CD14-positive monocyte (primary cell): ENCODE results near the gene OR2AT4. TPM values are rescaled to one million over a fixed set of nuclear protein-coding genes. Genes with fewer than 3 reads are reported as not detected.

Experiments used
- DNase-seq, 3 donors: peaks; one replicate each; pipeline ENCODE4 v3.0.0-alpha.2; 2011 to 2022
- H2AFZ ChIP-seq: 2 replicates; pipeline ENCODE4 v1.6.0; 2012; ENCODE audit warnings: mild to moderate bottlenecking, low read depth, low read length, inconsistent platforms; ENCODE audit not compliant: insufficient read depth, poor library complexity, severe bottlenecking
- H3K27ac ChIP-seq, 2 donors: 1 replicate in 1 of 2; 2 replicates in 1 of 2; pipeline ENCODE4 v1.5.1; 2012 to 2013; ENCODE audit warnings: low read length in 2 of 2, control low read depth in 1 of 2, inconsistent platforms in 1 of 2, low read depth in 1 of 2, mild to moderate bottlenecking in 1 of 2
- H3K27me3 ChIP-seq, 2 donors: one replicate each; pipeline versions ENCODE4 v1.6.0 to v1.6.1; 2011 to 2013; ENCODE audit warnings: low read length in 2 of 2; ENCODE audit not compliant: control insufficient read depth in 2 of 2, insufficient read depth in 2 of 2
- H3K36me3 ChIP-seq, 2 donors: replicated peaks in 1 of 2; 1 replicate in 1 of 2; 2 replicates in 1 of 2; pipeline versions ENCODE4 v1.5.1 to v1.6.1; 2012 to 2013; ENCODE audit warnings: low read length in 2 of 2, control low read depth in 1 of 2, inconsistent platforms in 1 of 2, mild to moderate bottlenecking in 1 of 2; ENCODE audit not compliant: insufficient read depth in 2 of 2, control insufficient read depth in 1 of 2
- H3K4me1 ChIP-seq, 2 donors: 1 replicate in 1 of 2; 2 replicates in 1 of 2; pipeline versions ENCODE4 v1.5.1 to v1.6.1; 2012 to 2013; ENCODE audit warnings: low read length in 2 of 2, control low read depth in 1 of 2, inconsistent platforms in 1 of 2, mild to moderate bottlenecking in 1 of 2, moderate library complexity in 1 of 2; ENCODE audit not compliant: insufficient read depth in 2 of 2, control insufficient read depth in 1 of 2
- H3K4me2 ChIP-seq: replicated peaks from 2 replicates; pipeline ENCODE3; 2012; ENCODE audit warnings: low read length, moderate library complexity, mild to moderate bottlenecking; ENCODE audit not compliant: poor library complexity, severe bottlenecking; ENCODE audit errors: extremely low read depth
- H3K4me3 ChIP-seq, 3 experiments: fragments of 200-600 bp in 1 of 3; sonication (generic) in 1 of 3; replicated peaks in 1 of 3; 1 replicate in 2 of 3; 2 replicates in 1 of 3; pipeline ENCODE4 v1.5.1; 2011 to 2013; ENCODE audit warnings: low read length in 3 of 3, mild to moderate bottlenecking in 3 of 3, control low read depth in 2 of 3, low read depth in 2 of 3, inconsistent platforms in 1 of 3, moderate library complexity in 1 of 3
- H3K79me2 ChIP-seq: 2 replicates; pipeline ENCODE4 v1.6.0; 2012; ENCODE audit warnings: mild to moderate bottlenecking, control low read depth, inconsistent platforms, low read length, moderate library complexity; ENCODE audit not compliant: insufficient read depth
- H3K9ac ChIP-seq: 2 replicates; pipeline ENCODE4 v1.6.0; 2017; ENCODE audit warnings: low read length, mild to moderate bottlenecking; ENCODE audit not compliant: insufficient read depth, poor library complexity, severe bottlenecking
- H3K9me3 ChIP-seq, 2 donors: replicated peaks in 1 of 2; 1 replicate in 1 of 2; 2 replicates in 1 of 2; pipeline versions ENCODE4 v1.5.1 to v1.6.1; 2012 to 2013; ENCODE audit warnings: low read length in 2 of 2, control low read depth in 1 of 2; ENCODE audit not compliant: control insufficient read depth in 1 of 2, insufficient read depth in 1 of 2
- H4K20me1 ChIP-seq: 2 replicates; pipeline ENCODE4 v1.6.0; 2012; ENCODE audit warnings: mild to moderate bottlenecking, low read length, control low read depth, moderate library complexity; ENCODE audit not compliant: insufficient read depth
- H3K27ac Mint-ChIP-seq, 7 donors: one replicate each; pipeline ENCODE4 v1.8.0; 2020; ENCODE audit warnings: mild to moderate bottlenecking in 7 of 7, mixed read lengths in 7 of 7, moderate library complexity in 6 of 7, inconsistent platforms in 2 of 7
- H3K27me3 Mint-ChIP-seq, 3 donors: one replicate each; pipeline ENCODE4 v1.8.0; 2021 to 2022; ENCODE audit warnings: low read depth in 3 of 3, mild to moderate bottlenecking in 3 of 3, mixed read lengths in 3 of 3, moderate library complexity in 3 of 3, inconsistent platforms in 1 of 3
- H3K36me3 Mint-ChIP-seq, 2 donors: one replicate each; pipeline ENCODE4 v1.8.0; 2020; ENCODE audit warnings: mixed read lengths in 2 of 2, inconsistent platforms in 1 of 2, mild to moderate bottlenecking in 1 of 2
- H3K4me1 Mint-ChIP-seq: one replicate; pipeline ENCODE4 v1.8.0; 2020; ENCODE audit warnings: mild to moderate bottlenecking, mixed read lengths
- H3K4me3 Mint-ChIP-seq, 2 donors: one replicate each; pipeline ENCODE4 v1.8.0; 2020; ENCODE audit warnings: mild to moderate bottlenecking in 2 of 2, mixed read lengths in 2 of 2, moderate library complexity in 1 of 2
- H3K9me3 Mint-ChIP-seq, 7 donors: one replicate each; pipeline ENCODE4 v1.8.0; 2020 to 2022; ENCODE audit warnings: mixed read lengths in 7 of 7, mild to moderate bottlenecking in 6 of 7, moderate library complexity in 6 of 7, inconsistent platforms in 2 of 7
- WGBS: methylation state at CpG from one replicate; pipeline ENCODE4 v1.1.5; 2013; ENCODE audit warnings: missing lambda C conversion rate; ENCODE audit not compliant: insufficient coverage; 5-methylcytosine and 5-hydroxymethylcytosine counted together
- intact Hi-C, 2 donors: fragments of 100-400 bp; cut with micrococcal nuclease; formaldehyde crosslinking; loops; one replicate each; pipeline versions ENCODE4 v1.15.0 to v1.15.1; 2023
- polyA plus RNA-seq, 3 donors: library from polyadenylated mRNA; depleted of rRNA in 1 of 3; unstranded in 2 of 3; stranded (reverse) in 1 of 3; fragments of 300-500 nt in 2 of 3; fragments of >200 nt in 1 of 3; fragmentation: Illumina TruSeq in 2 of 3; gene quantifications; 1 replicate in 2 of 3; 2 replicates in 1 of 3; pipeline ENCODE4 v1.2.3, GENCODE V29; 2012 to 2021
- TF ChIP-seq, protein P1 (sequence below): fragments of 200-600 bp; IDR thresholded peaks from one replicate; pipeline ENCODE4 v1.8.0; 2022; ENCODE audit warnings: antibody characterized with exemption, mild to moderate bottlenecking

OR2AT4 gene
- polyA plus RNA-seq, 3 donors = not detected

DNA sequence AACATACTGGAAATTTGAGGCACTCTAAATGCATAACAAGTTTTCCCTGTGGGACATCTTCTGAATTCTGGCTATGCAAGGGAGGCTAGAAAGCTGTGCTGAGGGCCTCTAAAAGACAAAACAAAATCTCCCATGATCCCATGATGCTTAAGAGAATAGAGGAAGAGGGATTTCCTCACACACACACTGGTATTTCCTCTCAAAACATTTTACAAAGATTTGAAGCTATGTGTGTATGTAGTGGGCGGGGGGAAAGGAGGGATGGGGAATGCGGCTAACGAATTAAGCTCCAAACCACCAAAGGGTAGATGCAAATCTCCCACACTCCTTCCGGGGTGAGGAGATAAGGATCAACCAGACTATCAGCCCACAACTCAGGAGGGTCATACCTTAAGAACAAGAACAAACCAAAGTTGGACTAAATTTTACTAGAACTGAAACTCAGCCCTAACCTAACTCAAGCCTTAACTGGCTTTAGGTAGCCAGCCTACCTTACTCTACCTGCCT is 6.0 kb downstream of the OR2AT4 start:
- Mint-ChIP-seq H3K27me3 (peaks cover 10 to 18% (median 13%) of the 10 kb centered on the region in 3 donors), H3K9me3 (peaks cover 2 to 19% (median 6%) of the 10 kb centered on the region in 7 donors)
- DNase-seq = no peak

GRCh38 chr11:75087319-75088305 is 9.1 kb downstream of the OR2AT4 start:
- no peak overlapping the region for H3K4me3 ChIP-seq
- Mint-ChIP-seq H3K9me3 (peaks cover 2 to 16% (median 6%) of the 10 kb centered on the region in 7 donors), H3K27me3 (peaks cover 17 to 23% (median 19%) of the 10 kb centered on the region in 3 donors), H3K36me3 (no peaks in the 10 kb centered on the region), H3K4me3 (no peak overlapping the region), H3K4me1 (no peaks in the 10 kb centered on the region), H3K27ac (no peak overlapping the region)
- no peak overlapping the region for H2AFZ ChIP-seq
- TF ChIP-seq, protein P1, sequence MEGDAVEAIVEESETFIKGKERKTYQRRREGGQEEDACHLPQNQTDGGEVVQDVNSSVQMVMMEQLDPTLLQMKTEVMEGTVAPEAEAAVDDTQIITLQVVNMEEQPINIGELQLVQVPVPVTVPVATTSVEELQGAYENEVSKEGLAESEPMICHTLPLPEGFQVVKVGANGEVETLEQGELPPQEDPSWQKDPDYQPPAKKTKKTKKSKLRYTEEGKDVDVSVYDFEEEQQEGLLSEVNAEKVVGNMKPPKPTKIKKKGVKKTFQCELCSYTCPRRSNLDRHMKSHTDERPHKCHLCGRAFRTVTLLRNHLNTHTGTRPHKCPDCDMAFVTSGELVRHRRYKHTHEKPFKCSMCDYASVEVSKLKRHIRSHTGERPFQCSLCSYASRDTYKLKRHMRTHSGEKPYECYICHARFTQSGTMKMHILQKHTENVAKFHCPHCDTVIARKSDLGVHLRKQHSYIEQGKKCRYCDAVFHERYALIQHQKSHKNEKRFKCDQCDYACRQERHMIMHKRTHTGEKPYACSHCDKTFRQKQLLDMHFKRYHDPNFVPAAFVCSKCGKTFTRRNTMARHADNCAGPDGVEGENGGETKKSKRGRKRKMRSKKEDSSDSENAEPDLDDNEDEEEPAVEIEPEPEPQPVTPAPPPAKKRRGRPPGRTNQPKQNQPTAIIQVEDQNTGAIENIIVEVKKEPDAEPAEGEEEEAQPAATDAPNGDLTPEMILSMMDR = no peak
- H3K4me1 ChIP-seq = no peaks in the 10 kb centered on the region
- no peak overlapping the region for H3K27ac ChIP-seq
- no peak for DNase-seq
- no CpG with 5 or more reads among the region's 7 CpGs for WGBS
- H3K9ac ChIP-seq = no peak overlapping the region
- H3K79me2 ChIP-seq = no peaks in the 10 kb centered on the region
- peaks cover 0 to 4% of the 10 kb centered on the region in 2 donors for H3K9me3 ChIP-seq
- H3K36me3 ChIP-seq = no peaks in the 10 kb centered on the region
- no peaks in the 10 kb centered on the region for H4K20me1 ChIP-seq
- intact Hi-C loops = no loop called here
- H3K4me2 ChIP-seq = no peak overlapping the region
- peaks cover 7 to 8% of the 10 kb centered on the region in 2 donors for H3K27me3 ChIP-seq

More for the DNA sequence above, 6.0 kb downstream of the OR2AT4 start:
- H3K4me3 ChIP-seq = no peak overlapping the region
- no peaks in the 10 kb centered on the region for H3K36me3 Mint-ChIP-seq
- no peaks in the 10 kb centered on the region for H3K4me1 ChIP-seq
- no peak overlapping the region for H3K4me3 Mint-ChIP-seq
- H4K20me1 ChIP-seq = no peaks in the 10 kb centered on the region
- H3K79me2 ChIP-seq = no peaks in the 10 kb centered on the region
- H3K9ac ChIP-seq = no peak overlapping the region
- no peak overlapping the region for H3K4me2 ChIP-seq
- peaks cover under 1 to 5% of the 10 kb centered on the region in 2 donors for H3K27me3 ChIP-seq
- intact Hi-C loops = no loop called here
- no peaks in the 10 kb centered on the region for H3K36me3 ChIP-seq
- no peaks in the 10 kb centered on the region for H3K4me1 Mint-ChIP-seq
- no peak overlapping the region for H3K27ac Mint-ChIP-seq
- peaks cover 0 to 4% of the 10 kb centered on the region in 2 donors for H3K9me3 ChIP-seq
- H2AFZ ChIP-seq = no peak overlapping the region
- no CpG with 5 or more reads among the region's 4 CpGs for WGBS
- TF ChIP-seq, protein P1 = no peak
- H3K27ac ChIP-seq = no peak overlapping the region
